Superior temporal gyrus (tissue), 1 donor: ENCODE measurements around the gene R3HDM2.
A peak's percentile ranks its signal among the peaks of the same experiment; 100 is the strongest.

ENCODE experiments used
- DNase-seq: peaks from one replicate; pipeline ENCODE4 v3.0.0-alpha.2; 2016; ENCODE audit errors: extremely low spot score

The R3HDM2 gene

DNA sequence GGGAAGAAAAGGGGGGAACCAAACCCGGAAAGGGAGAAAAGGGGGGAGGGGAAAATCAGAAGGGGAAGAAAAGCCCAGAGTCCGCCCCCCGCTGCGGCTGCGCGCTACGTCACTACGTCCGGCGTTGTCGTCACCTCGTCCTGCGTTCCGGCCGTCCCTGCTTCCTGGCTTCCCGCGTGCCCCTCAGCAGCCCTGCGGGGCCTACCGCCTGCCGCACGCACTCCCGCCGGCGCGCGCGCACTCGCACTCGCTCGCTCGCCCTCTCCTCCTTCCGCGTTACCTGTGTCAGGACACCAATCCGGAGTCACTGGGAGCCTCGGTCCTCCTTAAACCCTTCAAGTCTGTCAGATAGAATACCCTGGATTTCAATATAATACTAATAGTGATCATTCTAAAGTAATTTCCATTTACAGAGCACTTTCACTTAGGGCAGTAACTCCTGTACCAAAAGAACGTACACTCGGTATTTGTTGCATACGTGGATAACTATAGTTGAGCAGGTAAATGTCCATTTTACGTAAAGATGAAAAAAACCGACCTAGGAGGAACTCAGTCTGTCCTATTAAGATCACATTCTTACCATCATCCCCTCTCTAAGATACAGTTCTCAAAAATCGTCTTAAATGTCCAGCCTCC lies at the start of gene R3HDM2:
Gene R3HDM2 (minus strand): TSS at position 113 of the 636 bp plus-strand sequence. CDS start 120,615 bp downstream, outside the sequence.
- peak; percentile 95 for DNase-seq

DNA sequence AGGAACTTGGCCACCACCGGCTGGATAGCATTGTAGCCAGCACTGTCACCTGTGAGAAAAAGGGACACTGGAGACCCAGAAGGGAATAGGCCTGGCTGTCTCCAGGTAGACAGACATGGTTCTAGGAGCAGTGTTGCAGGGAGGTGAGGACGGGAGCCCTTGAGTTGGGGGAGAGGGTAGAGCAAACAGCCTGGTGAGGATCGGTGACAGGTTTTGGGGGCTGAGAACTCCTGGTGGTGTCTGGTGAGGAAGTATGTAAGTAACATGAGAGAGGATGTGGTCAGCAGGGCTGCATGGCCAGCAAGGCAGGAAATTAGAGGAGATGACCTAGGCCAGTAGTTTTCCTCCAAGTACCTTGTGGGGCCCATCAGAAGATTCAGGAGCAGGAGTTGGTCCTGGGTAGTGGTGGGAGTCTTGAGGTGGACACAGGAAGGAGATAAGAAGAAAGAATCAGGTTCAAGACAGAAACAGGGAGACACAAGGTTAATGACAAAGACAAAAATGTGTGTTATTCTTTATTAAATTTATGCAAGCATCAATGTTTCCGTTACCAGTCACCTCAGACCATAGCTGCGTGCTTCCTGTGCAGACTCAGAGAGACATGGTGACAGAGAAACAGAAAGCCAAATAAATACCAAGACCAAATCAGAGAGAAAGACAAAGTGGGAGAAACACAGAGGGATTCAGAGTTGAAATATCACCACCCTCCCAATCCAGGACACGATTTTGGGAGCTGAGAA lies 48.7 kb upstream of the R3HDM2 start, which contains the start of gene ARHGAP9:
Gene ARHGAP9 (minus strand): TSS at position 491 of the 740 bp plus-strand sequence. CDS start 460 bp downstream, at position 31.
- DNase-seq, result no peak

DNA sequence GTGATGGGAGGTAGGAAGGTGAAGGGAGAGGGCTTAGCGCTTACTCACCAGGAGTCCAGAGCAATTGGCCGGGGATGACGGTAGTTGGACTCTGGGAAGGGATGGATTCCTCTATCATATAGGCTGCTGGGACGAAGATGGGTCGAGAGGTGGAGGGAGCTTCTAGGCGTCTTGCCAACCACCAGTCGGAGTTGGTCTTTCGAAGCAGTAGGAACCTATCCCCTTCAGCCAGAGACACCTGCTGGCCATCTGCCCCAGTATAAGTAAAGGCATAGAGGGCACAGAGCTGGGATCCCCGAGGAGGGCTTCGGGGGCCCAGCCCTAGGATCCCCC lies 48.2 kb upstream of the R3HDM2 start:
- DNase-seq, result no peak

DNA sequence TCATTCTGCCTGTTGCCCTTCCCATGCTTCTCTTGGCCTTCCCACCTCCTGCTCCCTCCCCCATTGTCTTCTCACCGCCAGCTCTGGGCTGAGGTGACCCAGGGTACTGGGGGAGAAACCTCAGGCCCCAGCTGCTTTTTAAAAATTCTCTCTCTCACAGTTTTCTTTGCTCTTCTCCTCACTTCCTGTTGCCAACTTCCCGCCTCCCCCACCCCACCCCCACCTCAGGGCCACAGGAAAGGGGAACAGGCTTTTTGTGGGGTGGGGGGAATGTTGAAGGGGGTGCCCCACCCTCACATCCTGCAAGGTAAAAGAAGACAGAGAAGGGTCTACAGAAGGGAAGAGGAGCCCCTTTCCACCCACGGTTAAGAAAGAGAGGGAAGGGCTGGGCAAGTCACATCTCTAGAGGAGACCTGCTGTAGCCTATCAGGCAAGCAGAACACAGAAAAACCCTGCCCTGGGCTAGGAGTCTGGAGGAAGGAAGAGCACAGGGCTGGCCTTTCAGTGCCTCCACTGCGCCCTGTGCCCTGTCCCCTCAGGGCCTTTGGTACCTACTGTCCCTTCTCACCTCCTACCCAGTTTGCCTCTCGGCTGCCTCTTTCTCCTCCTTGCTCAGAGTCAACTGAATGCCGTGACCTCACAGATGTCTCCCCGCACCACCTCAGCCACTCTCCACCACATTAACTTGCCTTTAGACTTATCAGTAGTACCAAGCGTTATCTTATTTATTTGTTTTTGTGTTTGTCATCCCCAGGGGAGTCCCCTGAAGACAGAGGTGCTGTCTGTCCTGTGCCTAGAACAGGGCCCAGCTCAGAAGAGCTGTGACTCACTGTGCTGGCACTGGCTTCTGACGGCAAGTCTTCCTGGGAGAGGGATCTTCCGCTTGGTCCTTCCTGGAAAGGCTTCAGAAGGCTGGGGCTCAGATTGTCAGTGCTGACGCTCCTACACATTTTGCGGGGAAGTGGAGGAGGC lies 47.2 kb upstream of the R3HDM2 start:
- DNase-seq, result no peak

DNA sequence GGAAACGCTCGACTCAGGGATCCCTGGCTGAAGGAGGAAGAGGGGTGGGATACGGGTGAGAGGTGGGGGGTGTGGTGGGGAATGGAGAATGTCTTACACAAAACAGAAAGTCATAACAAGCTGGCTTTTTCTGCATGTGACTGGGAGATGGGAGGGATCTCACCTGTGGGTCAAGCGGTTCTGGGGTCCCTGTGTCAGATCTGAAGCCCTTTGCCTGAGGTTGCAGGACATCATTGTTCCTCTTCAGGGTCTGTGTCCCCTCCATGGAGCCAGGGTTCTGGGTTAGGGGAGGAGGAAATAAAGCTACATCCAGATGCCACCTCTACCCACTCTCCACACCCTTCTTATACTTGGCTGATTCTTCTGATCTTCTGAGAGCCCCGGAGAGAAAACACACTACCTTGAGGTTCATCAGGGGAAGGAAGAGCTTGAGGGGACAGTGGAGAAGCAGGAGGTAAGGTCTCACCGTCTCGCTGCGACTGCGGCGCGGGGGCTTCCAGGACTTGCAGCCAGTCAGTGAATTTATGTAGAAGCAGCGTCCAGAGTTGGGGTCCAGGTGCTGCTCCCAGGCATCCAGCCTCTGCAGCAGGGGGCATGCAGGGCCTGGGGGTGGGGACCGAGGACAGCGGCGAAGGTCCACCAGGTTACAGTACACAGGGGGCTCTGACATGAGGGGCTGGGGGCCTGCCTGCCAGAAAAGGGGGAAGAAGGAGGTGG lies 46.3 kb upstream of the R3HDM2 start:
- no peak for DNase-seq

DNA sequence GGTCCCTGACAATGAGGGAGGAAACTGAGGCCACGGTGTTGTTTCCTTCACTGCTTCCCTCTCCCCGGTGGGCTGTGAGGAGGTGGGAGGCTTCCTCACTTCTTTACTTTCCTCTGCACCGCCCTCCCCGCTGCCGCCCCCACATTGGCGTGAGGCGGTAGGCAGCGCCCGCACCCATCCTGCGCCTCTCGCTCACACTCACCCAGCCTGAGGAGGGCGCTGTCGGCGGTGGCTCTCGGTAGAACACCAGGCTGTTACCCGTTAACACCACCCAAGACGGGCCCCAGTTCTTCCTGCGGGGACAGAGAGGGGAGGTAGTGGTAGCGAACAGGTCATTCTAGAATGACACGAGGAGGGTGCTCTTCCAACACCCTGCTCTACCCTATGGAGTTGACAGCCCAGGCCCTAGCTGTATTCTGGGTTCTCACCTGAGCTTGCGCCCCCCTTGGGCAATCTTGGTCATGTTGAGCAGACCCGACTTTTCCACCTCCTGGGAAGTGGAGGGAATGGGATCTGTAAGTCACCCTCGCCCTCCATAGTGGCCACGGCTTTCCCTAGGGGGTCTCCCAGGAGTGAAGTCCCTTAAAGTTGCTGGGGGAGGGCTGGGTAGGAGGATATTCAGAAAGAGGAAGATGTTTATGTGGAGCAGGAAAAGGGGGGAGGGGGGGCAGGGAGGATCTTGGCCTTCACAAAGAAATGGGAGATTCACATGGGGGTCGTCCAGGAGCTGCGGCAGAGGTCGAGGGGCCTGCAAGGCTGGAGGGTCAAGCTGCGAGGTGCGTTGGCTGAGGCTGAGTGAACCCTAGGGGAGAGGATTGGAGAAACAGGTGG lies 45.5 kb upstream of the R3HDM2 start:
- DNase-seq, result no peak

DNA sequence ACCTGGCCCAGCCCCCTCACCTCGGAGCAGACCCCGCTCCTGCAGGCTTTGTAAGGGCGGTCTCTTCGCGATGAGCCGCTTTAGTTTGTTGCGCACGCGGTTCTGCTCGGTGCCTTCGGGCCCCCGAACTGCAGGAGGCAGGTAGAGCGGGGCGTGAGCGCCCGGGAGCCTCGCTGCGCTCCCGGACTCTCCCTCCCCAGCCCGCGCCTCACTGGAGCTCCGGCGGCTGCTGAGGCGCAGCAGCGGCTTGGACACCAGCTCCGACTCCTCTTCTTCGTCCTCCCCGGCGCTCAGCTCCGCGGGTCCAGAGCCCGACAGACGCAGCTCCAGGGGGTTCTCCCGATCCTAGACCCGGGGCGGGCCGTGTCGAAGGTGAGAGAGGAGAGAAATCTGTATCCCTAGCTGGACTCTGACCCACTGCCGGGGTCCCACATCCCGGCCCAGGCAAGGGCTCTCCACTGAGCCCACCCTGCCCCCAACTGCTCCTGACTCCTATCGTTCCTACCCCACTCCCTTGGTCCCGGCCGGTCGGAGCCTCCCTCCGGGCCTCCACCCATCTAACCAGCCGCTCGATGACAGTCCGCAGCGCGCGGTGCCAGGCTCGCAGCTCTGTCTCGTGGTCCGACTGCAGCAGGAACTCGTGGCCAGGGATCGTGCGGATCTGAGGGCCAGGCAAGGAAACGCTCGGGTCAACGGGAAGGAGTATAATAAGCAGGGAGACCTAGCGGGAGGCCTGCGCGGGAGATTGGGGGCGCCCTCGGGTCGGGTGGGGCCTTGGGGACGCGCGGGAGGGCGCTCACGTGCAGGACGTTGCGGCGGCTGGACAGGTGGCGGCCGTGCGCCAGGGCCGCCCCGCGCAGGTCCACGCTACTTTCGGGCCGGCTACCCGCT lies 44.7 kb upstream of the R3HDM2 start:
- no peak for DNase-seq

DNA sequence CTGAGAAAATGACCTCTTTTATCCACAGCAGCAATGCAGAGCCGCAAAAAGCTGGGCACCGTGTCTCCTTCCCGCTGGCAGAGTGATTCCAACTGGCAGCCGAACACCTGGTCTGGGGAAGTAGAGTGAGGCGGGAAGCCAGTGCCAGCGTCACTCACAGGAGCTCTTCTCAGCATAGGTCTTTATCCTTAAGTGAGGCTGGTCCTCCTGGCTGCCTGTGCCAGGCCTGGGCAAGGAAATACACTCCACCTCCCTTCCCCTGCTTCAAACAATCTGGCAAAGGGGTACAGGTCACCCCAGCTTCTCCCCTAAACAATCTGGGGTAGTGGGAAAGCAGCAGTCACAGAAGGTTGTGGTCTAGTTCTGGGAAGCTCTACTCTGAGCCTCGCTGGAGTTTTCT lies 44.0 kb upstream of the R3HDM2 start:
- DNase-seq, result no peak

DNA sequence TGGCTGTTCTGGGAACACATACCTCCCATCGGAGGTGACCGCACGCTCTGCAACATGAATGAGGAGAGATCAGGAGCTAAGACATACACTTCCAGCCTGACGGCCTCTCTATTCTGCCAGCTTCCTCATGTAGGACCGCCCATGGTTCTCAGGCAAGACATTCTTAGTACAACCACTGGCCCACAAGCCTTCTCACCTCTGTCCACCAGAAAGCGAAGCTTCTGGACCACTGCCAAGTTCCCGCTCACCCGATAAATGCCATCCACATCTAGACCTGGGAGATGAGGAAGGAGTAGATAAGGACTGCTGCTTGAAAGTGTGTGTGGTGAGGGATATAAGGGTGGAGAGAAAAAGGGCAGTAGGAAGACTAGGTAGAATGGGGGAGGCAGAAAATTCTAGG lies 43.6 kb upstream of the R3HDM2 start:
- DNase-seq, result no peak

DNA sequence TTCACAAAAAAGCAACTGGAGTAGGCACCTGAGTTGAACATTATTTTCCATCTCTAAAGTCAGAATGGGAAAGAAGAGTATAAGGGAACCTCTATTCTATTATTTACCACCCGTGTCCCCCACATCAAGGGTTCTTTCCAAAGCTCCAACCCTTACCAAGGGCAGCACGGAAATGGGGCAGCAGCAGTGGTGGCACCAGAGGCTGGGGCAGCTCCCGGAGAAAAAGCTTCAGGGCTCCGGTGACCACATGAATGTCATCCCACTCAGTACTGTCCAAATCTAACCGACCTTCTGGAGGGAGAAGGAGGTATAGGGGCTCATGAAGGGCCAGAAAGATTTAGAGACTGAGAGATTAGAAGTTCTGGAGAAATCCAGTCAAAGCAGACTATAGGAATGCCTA lies 43.0 kb upstream of the R3HDM2 start:
- no peak for DNase-seq

DNA sequence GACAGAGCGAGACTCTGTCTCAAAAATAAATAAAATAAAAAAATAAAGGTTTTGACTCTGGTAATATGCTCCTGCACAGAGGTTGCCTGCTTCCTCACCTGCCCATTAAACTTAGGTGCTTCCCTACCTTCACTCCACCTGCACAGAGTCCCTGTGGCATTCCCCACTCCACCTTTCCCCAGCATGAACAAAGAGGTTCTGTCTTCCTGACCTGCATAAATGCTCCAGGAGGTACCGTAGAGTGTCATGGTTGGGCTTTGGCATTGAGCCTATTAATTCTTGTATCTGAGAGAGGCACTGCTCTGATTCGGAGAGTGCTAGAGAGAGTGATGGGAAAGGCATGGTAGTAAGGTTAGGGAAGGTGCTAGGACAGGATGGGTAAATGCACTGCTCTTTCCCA lies 42.5 kb upstream of the R3HDM2 start:
- no peak for DNase-seq

DNA sequence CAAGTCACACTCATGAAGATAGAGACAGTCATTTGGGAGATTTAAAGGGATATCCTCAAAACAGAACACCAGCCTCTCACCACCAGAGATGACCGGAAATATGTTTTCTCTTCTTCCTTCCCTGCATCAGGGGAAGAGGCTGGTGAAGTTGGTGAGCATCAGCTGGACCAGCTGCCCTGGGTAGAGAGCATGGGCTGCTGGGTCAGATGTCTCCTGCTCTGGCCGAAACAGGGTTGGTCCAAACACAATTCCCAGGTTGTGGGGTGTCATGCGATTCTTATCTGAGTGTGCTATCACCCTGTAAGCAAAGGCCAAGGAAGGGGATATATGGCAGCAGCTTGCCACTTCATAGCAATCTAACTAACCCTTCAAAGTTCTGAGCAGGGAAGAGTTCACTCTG lies 41.5 kb upstream of the R3HDM2 start:
- no peak for DNase-seq

DNA sequence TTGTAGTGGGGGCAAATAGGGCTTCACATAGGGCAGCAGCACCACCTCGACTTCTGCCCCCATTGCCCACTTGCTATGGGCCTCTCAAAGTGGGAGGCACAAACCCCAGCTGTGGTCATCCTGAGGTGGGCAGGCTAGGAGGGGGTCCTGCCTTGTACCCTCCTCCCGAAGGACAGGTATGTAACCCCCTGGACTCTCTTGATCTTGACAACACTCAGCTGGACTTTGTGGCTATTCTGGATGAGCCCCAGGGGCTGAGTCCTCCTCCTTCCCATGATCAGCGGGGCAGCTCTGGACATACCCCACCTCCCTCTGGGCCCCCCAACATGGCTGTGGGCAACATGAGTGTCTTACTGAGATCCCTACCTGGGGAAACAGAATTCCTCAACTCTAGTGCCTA lies 40.8 kb upstream of the R3HDM2 start:
- no peak for DNase-seq

DNA sequence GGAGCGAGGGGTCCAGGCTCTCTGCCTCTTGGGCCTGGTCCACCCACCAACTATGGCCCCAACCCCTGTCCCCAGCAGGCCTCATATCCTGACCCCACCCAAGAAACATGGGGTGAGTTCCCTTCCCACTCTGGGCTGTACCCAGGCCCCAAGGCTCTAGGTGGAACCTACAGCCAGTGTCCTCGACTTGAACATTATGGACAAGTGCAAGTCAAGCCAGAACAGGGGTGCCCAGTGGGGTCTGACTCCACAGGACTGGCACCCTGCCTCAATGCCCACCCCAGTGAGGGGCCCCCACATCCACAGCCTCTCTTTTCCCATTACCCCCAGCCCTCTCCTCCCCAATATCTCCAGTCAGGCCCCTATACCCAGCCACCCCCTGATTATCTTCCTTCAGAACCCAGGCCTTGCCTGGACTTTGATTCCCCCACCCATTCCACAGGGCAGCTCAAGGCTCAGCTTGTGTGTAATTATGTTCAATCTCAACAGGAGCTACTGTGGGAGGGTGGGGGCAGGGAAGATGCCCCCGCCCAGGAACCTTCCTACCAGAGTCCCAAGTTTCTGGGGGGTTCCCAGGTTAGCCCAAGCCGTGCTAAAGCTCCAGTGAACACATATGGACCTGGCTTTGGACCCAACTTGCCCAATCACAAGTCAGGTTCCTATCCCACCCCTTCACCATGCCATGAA lies 40.3 kb upstream of the R3HDM2 start:
- no peak for DNase-seq

DNA sequence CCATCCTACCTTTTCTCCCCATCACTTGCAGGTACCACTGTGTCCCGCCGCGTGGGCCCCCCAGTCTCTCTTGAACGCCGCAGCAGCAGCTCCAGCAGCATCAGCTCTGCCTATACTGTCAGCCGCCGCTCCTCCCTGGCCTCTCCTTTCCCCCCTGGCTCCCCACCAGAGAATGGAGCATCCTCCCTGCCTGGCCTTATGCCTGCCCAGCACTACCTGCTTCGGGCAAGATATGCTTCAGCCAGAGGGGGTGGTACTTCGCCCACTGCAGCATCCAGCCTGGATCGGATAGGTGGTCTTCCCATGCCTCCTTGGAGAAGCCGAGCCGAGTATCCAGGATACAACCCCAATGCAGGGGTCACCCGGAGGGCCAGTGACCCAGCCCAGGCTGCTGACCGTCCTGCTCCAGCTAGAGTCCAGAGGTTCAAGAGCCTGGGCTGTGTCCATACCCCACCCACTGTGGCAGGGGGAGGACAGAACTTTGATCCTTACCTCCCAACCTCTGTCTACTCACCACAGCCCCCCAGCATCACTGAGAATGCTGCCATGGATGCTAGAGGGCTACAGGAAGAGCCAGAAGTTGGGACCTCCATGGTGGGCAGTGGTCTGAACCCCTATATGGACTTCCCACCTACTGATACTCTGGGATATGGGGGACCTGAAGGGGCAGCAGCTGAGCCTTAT lies 39.6 kb upstream of the R3HDM2 start:
- DNase-seq, result no peak

DNA sequence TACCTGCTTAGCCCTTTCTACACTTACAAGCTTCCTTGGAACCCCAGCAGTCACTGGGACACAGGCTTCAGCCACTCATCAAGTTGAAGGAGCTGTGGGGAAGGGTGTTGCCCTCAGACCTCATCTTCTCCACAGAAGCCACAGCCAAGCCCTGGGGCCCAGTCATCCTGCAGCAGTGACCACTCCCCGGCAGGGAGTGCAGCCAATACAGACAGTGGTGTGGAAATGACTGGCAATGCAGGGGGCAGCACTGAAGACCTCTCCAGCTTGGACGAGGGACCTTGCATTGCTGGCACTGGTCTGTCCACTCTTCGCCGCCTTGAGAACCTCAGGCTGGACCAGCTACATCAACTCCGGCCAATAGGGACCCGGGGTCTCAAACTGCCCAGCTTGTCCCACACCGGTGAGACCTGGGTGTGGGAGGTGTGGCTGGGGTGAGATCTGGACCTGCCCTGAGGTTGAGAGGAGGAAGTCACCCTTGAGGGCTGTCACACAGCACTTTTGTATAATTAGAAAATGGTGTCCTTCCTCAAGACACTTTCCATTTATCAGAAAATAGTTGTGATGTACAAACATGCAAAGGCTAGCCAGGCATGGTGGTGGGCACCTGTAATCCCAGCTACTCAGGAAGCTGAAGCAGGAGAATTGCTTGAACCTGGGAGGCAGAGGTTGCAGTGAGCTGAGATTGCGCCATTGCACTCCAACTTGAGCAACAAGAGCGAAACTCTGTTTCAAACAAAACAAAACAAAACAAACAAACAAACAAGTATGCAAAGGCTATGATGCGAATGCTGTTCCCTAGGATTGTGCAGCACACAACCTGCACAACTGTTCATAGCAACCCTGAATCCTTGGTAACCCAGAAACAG lies 38.7 kb upstream of the R3HDM2 start:
- no peak for DNase-seq

DNA sequence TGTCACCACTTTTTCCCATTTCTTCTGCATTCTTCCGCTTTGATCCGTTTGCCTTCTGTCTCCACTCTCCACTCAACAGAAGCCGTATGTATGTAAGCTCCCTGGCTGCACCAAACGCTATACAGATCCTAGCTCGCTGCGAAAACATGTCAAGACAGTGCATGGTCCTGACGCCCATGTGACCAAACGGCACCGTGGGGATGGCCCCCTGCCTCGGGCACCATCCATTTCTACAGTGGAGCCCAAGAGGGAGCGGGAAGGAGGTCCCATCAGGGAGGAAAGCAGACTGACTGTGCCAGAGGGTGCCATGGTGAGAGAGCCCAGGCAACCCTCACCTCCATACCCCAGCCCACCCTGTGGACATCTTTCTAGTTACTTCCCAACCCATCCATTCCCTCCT lies 37.1 kb upstream of the R3HDM2 start:
- DNase-seq, result no peak
